ENCODE data around the gene ARF4. TPM values are rescaled to one million over a fixed set of nuclear protein-coding genes. Genes with fewer than 3 reads are reported as not detected.
"Not testable (repeated sequence)": the region's sequence is repeated elsewhere in the genome, so short reads cannot be mapped to it uniquely, and the experiment has no call there.

The ARF4 gene
- total RNA-seq, 1 experiment from 2014 or later: 112 TPM

DNA sequence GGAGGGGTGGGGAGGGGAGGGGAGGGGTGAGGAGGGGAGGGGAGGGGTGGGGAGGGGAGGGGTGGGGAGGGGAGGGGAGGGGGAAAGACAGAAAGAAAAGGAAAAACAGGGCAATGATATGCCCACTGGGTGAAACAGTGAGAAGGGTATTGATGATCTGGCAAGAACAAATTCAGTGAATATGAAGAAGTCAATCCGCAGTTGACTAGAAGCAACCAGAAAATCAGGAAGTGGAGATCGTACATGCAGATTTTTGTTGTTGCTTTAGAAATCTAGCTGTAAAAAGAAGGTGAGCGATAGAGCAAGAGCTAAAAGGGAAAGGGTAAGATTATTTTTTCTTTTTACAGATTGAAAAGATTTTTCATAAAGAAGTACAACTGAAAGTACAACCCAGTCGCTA lies 47.6 kb upstream of the ARF4 start:
- ChIA-PET RAD21 (ENCODE audit: low non-redundant PET in 1 of 2, low total read pairs in 2 of 2, uncharacterized antibody in 2 of 2, unreplicated experiment in 2 of 2) (no interaction called here), CTCF (no interaction called here), POLR2A (no interaction called here)
- Histone ChIP-seq H3K4me1 (ENCODE audit: control insufficient read depth in 1 of 2, insufficient read depth in 2 of 2, low read length in 2 of 2) (no peaks in the 10 kb centered on the region), H3K79me2 (ENCODE audit: insufficient read depth, low read length) (no peaks in the 10 kb centered on the region), H3K27me3 (ENCODE audit: insufficient read depth, low read length) (no peaks in the 10 kb centered on the region), H2AFZ (ENCODE audit: low read depth, low read length, poor library complexity, severe bottlenecking) (no peak overlapping the region), H3K27ac (ENCODE audit: low read depth, low read length) (no peak overlapping the region), H3K36me3 (ENCODE audit: control insufficient read depth in 1 of 2, insufficient read depth in 2 of 2, low read length in 2 of 2) (peaks cover 0 to 7% of the 10 kb centered on the region in 2 experiments; a peak in 1 of 4 replicates), H4K20me1 (ENCODE audit: insufficient read depth) (no peaks in the 10 kb centered on the region), H3K4me3 (replicated peaks in 1 of 2; ENCODE audit: low read depth in 1 of 2, low read length in 2 of 2) (no peak overlapping the region), H3K9ac (ENCODE audit: low read length) (no peak overlapping the region), H3K9me2 (ENCODE audit: insufficient read depth) (no peaks in the 10 kb centered on the region), H3K9me3 (ENCODE audit: control insufficient read depth in 1 of 2, insufficient read depth in 1 of 2, low read depth in 1 of 2, low read length in 2 of 2) (no peaks in the 10 kb centered on the region), H3K4me2 (ENCODE audit: low read length) (no peak overlapping the region)
- TF ChIP-seq TCF7L2 (IDR thresholded peaks at IDR 0.05; ENCODE audit: borderline replicate concordance, extremely low read depth, insufficient read depth, insufficient read length): no peak
- ATAC-seq (no peak), DNase-seq (ENCODE audit: low read depth, low spot score) (no peak)
- no TSS peak for BruUV-seq (replicated peaks)
- intact Hi-C loops (cut with micrococcal nuclease): loop anchor here (5.0 kb wide), 1 partner anchor 183 kb away; no protein-coding TSS in a partner anchor

GRCh38 chr3:57637391-57637790 lies 40.2 kb upstream of the ARF4 start:
- Histone ChIP-seq H3K4me1 (ENCODE audit: control insufficient read depth in 1 of 2, insufficient read depth in 2 of 2, low read length in 2 of 2) (no peaks in the 10 kb centered on the region), H3K27me3 (ENCODE audit: insufficient read depth, low read length) (no peaks in the 10 kb centered on the region), H3K9me3 (ENCODE audit: control insufficient read depth in 1 of 2, insufficient read depth in 1 of 2, low read depth in 1 of 2, low read length in 2 of 2) (no peaks in the 10 kb centered on the region), H3K9ac (ENCODE audit: low read length) (no peak overlapping the region), H2AFZ (ENCODE audit: low read depth, low read length, poor library complexity, severe bottlenecking) (no peak overlapping the region), H3K27ac (ENCODE audit: low read depth, low read length) (no peak overlapping the region), H3K4me3 (replicated peaks in 1 of 2; ENCODE audit: low read depth in 1 of 2, low read length in 2 of 2) (no peak overlapping the region), H3K9me2 (ENCODE audit: insufficient read depth) (no peaks in the 10 kb centered on the region), H4K20me1 (ENCODE audit: insufficient read depth) (no peaks in the 10 kb centered on the region), H3K36me3 (ENCODE audit: control insufficient read depth in 1 of 2, insufficient read depth in 2 of 2, low read length in 2 of 2) (peaks cover 20 to 26% of the 10 kb centered on the region in 2 experiments; a peak in 3 of 4 replicates), H3K79me2 (ENCODE audit: insufficient read depth, low read length) (no peaks in the 10 kb centered on the region), H3K4me2 (ENCODE audit: low read length) (no peak overlapping the region)
- ChIA-PET RAD21 (ENCODE audit: low non-redundant PET in 1 of 2, low total read pairs in 2 of 2, uncharacterized antibody in 2 of 2, unreplicated experiment in 2 of 2) (no interaction called here), CTCF (no interaction called here), POLR2A (interaction anchor here (0.7 kb wide), 1 partner anchor 169 kb away, joined by 3 read pairs; no protein-coding TSS in a partner anchor)
- TF ChIP-seq SIN3A (IDR thresholded peaks at IDR 0.05; ENCODE audit: low read depth) (no peak), ZFX (IDR thresholded peaks at IDR 0.05) (no peak), ELF1 (IDR thresholded peaks at IDR 0.05; ENCODE audit: borderline replicate concordance, low read depth) (no peak), JUND (IDR thresholded peaks at IDR 0.05) (no peak), CTCF (IDR thresholded peaks at IDR 0.05 in 2 of 3, conservative IDR thresholded peaks at IDR 0.05 in 1 of 3; ENCODE audit: borderline replicate concordance in 1 of 3, insufficient read depth in 1 of 3, low read depth in 2 of 3, low read length in 2 of 3) (no peak), SRF (IDR thresholded peaks at IDR 0.05; ENCODE audit: low read depth) (no peak), EZH2phosphoT487 (IDR thresholded peaks at IDR 0.05; ENCODE audit: borderline replicate concordance) (no peak)
- ATAC-seq (no peak), DNase-seq (ENCODE audit: low read depth, low spot score) (no peak)
- BruUV-seq (replicated peaks): no TSS peak
- intact Hi-C loops (cut with micrococcal nuclease): no loop called here

GRCh38 chr3:57634259-57634658 lies 37.1 kb upstream of the ARF4 start:
- intact Hi-C loops (cut with micrococcal nuclease); ATAC-seq: not testable (repeated sequence)
- H3K36me3 ChIP-seq (ENCODE audit: control insufficient read depth in 1 of 2, insufficient read depth in 2 of 2, low read length in 2 of 2): peaks cover 25 to 30% of the 10 kb centered on the region in 2 experiments; a peak in 3 of 4 replicates

More at GRCh38 chr3:57634259-57634658, 37.1 kb upstream of the ARF4 start:
- POLR2A ChIA-PET; H3K9ac ChIP-seq (ENCODE audit: low read length); H3K4me2 ChIP-seq (ENCODE audit: low read length); H3K9me2 ChIP-seq (ENCODE audit: insufficient read depth); CTCF ChIA-PET; DNase-seq (ENCODE audit: low read depth, low spot score); H3K4me1 ChIP-seq (ENCODE audit: control insufficient read depth in 1 of 2, insufficient read depth in 2 of 2, low read length in 2 of 2); H3K27ac ChIP-seq (ENCODE audit: low read depth, low read length); H4K20me1 ChIP-seq (ENCODE audit: insufficient read depth); H3K4me3 ChIP-seq (replicated peaks in 1 of 2; ENCODE audit: low read depth in 1 of 2, low read length in 2 of 2); H2AFZ ChIP-seq (ENCODE audit: low read depth, low read length, poor library complexity, severe bottlenecking); BruUV-seq (replicated peaks); RAD21 ChIA-PET (ENCODE audit: low non-redundant PET in 1 of 2, low total read pairs in 2 of 2, uncharacterized antibody in 2 of 2, unreplicated experiment in 2 of 2); H3K79me2 ChIP-seq (ENCODE audit: insufficient read depth, low read length); H3K27me3 ChIP-seq (ENCODE audit: insufficient read depth, low read length); H3K9me3 ChIP-seq (ENCODE audit: control insufficient read depth in 1 of 2, insufficient read depth in 1 of 2, low read depth in 1 of 2, low read length in 2 of 2): not testable (repeated sequence)
